Medulla oblongata (tissue), 1 donor: ENCODE results near the gene GPR65.
A peak's percentile ranks its signal among the peaks of the same experiment; 100 is the strongest.
"Not testable (repeated sequence)": the region's sequence is repeated elsewhere in the genome, so short reads cannot be mapped to it uniquely, and the experiment has no call there.

Experiments used
- DNase-seq: peaks from one replicate; pipeline ENCODE4 v3.0.0-alpha.2; 2015; ENCODE audit errors: extremely low spot score

GPR65 gene

DNA sequence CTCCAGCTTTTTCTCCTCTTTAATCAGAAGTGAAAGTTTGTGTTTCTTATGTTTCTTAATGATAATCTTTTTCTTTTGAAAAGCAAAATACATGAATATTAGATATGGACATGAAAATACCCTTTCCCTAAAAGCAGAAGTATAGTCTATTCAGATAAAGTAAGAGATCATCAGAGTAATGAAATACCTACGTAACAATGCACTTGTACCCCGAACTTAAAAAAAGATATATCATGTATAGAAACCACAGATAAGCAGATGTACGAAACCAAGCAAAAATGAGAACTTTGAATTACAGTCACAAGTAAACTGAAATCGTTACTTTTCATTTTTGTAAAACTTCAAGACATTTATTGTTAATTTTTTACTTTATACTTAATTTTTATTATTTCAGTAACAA, 1.5 kb upstream of the GPR65 start:
- no peak for DNase-seq

DNA sequence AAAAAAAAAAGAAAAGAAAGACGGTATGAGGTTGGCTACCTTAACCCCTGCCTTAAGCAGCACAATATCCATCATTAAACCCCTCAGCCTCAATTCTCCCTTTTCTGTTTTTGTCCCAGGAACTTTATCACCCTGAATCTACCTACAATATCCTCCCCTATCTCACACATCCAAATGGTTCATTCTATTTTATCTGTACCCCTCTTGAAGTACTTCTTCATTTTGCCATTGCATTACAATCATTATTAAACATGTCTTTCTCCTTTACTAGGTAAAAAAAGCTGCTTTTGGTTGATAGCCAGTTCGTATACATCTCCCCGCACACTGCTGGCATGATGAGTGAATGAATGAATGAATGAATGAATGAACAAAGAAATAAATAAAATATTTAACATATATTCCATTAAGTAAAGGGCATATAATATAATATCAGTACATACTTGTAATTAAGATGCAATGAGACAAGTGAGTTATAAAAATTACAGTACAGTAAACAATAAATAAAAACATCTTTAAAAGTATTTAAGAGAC, 364 bp upstream of the GPR65 start:
- DNase-seq, result no peak

DNA sequence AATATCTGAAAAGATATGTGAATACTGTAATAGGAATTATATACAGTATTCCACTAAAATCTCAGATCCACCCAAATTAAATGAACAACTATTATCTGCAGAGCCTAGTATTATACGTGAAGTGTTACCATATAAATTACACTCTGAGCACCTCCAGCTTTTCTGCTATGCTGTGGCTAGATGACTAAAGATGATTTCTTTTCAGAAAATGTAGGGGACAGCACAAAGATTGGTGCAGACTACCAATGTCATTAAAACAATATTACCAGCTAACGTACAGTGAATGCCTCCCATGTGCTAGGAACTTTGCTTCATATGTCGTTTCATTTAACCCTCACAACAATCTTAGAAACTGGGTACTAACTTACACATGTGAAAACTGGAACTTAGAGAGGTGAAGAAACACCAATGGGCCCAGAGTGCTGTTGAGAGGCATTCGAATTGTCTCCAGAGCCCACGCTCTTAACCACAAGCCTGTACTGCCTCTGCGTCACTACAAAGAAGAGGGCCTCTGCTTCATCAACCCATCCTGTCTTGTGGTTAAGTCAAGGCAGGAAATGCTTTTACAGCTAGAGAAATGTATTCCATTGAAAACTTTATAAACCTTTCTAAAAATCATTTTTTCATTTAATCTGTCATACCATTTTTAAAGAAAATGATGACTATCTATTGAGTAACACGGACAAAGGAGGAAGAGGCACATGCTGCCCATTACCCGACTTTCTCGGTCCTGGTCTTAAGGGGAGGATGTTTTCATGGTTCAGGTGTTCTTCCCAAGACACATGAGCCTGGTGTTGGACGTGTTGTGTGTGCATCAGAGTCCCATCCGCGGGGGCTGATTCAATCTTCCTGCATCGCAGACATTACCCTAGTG, 1.3 kb downstream of the GPR65 start:
- peak; percentile 61 for DNase-seq

DNA sequence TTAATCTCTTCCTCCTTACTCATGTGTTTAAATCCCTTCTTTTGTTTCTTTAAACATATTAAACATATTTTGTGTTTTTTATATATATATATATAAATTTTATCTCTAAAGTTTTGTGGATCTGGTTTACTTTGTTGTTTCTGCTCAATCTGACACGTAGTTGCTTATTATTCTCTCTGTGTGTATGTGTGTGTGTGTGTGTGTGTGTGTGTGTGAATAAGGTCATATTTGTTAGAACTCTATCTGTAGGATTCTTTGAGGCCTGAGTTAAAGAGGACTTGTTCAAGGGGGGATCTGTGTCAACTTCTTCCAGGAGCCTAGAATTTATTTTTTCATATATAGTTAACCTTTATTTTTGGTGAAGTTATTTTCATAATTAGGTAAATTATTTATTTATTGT, 2.7 kb downstream of the GPR65 start:
- no peak for DNase-seq

DNA sequence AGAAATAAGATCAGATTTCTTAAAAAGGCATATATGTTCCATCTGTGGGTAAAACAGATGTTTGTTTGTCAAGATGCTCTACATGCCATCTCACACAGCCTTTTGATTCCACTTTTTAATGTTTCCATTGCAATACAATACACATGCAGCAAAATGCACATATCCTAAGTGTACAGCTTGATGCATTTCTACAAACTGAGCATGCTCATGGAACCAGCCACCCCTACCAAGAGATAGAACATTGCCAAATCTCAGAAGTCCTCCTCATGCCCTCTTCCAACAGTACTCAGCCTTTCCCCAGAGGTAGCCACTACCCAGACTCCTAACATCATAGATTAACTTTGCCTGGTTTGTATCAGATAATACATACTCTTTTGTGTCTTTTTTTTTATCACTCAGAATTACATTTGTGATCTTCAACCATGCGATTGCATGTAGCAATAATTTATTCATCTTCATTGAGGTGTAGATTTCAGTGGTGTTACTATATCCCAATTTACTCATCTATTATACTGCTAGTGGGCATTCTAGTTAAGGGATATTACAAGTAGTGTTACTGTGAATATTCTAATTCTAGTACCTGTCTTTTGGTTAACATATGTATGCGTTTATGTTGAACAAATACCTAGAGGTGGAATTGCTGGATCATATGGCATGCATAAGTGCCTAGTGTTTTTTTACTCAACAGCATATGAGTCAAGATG, 3.3 kb downstream of the GPR65 start:
- no peak for DNase-seq

DNA sequence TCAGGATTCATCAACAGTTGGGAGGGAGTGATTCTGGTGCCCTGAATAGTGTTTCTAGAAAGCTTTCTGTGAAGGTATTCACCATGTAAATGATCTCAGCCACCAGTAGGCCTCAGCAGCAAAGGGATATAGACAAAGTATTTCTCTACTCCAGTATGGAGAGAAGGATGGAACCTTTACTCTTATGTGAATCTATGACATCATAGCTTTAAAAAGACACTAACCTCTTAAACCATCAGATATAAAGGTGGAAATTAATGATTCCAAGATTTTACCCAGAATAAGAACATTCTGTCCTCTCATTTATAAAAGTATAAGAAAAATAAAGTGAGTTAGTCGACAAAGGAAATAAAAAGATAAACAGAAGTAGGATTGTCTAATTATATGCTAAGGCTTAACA, 4.6 kb downstream of the GPR65 start:
- DNase-seq, result no peak

DNA sequence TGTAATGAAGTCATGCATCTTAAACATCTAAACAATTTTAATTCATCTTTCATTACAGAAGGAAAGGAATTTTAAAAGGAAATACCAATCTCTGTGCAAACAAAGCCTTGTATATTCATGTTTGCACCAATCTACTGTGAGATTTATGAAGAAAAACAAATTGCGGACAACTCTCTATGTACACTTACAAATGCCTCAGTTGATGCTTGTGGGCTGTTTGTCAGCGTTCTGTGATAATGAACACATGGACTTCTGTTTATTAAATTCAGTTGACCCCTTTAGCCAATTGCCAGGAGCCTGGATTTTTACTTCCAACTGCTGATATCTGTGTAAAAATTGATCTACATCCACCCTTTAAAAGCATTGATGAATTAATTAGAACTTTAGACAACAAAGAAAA, 5.4 kb downstream of the GPR65 start:
- no peak for DNase-seq

DNA sequence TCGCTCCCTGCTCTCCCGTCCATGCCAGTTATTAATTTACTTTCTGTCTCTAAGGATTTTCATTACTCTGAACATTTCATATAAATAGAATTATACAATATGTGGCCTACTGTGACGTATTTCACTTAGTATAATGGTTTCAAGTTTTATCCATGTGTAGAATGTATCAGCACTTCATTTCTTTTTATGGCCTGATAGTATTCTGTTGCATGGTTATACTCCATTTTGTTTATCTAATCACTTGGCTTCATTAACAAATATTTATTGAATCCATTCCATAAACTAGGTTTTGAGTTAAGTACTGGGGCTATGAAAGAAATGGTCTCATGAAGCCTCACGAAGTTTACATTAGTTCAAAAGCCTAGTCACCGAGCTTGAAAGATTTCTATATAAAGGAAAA, 7.6 kb downstream of the GPR65 start:
- DNase-seq, result no peak

DNA sequence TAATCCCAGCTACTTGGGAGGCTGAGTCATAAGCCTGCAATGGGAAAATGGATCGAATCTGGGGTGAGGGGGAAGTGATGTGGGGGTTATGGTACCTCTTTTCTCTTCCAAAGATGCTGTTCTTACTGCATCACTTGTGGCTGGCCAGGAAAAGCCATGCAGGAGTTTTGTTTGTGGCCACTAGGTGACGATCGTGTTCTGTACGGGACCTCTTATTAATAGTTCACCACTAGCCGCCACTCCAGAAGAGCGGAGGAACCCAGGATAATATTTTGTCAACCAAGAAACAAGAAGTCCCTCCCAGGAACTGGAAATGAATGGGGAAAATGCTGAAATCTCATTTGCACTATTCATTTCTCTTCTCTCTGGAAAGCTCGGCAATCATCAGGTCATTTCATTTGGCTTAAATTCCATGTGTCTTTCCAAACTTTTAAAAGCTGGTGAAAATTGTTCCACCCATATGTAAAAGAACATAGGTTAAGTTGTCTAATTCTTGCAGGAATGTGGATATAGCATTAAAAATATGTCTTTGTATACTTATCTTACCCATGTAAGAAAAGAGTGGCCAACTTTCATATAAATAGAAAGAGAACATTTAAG, 8.9 kb downstream of the GPR65 start:
- DNase-seq, result peak; percentile 90

DNA sequence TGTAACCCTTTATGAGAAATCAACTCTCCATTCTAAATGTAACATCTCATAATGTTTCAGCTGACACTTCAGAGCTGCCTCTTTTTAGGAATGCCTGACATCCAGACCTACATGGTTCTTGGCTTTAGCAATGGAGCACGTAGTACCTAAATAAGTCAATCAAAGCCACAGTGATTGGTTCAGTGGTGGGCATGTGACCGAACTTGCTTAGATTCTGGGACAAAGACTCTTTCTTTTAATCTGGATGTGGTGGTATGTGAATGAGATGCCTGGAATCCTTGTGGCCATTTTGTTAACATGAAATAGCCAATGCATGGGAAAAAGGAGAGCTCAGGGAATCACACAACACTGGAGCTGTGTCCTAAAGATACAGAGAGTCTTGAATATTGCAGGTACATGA, 11.8 kb downstream of the GPR65 start:
- no peak for DNase-seq

DNA sequence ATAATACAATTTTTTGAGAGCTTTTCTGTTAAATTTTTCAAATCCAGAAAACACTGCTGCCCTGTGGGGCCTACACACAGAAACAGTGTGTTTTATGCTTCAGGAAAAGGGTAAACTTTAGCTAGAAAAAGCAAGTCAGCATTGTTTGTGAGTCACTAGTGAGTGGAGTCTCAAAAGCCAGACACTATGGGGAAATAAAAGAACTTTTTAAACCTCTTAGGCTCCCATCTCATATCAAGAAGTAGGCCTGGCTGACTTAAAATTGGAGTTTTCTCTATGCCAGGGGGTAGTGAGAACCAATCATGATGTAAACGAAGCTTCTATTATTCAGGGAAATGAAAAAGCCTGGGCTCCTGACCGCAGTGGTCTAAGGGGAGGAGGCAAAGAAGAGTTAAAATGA, 12.6 kb downstream of the GPR65 start:
- no peak for DNase-seq

DNA sequence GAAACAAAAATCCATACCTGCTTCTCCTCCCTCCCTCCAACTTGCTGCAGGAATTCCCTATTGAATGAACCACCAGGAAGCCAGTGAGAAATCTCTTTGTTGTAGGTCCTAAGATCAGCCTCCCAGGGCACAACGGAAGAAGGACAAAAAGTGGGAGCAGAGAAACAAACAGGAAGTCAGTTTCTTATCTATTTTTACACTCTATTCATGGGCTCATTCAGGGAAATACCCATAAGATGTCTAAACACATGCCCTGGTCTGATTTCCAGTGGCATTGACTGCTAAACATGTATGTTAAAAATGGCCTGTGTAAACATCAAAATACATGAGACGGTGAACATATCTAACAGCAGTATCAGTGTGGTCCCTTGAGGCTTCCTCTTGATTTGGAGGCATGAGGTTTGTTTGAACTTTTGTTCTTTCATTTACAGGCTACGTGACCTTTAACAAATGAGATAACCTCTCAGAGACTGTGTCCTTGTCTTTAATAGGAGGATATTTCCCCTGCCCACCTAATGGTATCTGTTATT, 18.8 kb downstream of the GPR65 start:
- DNase-seq, result no peak

DNA sequence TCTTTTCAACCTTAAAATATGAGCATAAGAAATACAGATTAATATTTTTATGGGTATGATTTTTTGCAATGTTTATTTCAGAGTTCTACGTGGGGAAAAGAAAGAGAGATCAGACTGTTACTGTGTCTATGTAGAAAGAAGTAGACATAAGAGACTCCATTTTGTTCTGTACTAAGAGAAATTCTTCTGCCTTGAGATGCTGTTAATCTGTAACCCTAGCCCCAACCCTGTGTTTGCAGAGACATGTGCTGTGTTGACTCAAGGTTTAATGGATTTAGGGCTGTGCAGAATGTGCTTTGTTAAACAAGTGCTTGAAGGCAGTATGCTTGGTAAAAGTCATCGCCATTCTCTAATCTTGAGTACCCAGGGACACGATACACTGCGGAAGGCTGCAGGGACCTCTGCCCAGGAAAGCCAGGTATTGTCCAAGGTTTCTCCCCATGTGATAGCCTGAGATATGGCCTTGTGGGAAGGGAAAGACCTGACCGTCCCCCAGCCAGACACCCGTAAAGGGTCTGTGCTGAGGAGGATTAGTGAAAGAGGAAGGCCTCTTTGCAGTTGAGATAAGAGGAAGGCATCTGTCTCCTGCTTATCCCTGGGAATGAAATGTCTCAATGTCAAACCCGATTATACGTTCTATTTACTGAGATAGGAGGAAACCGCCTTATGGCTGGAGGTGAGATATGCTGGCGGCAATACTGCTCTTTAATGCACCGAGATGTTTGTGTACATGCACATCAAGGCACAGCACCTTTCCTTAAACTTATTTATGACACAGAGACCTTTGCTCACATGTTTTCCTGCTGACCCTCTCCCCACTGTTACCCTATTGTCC, 19.5 kb downstream of the GPR65 start:
- DNase-seq, result not testable (repeated sequence)

DNA sequence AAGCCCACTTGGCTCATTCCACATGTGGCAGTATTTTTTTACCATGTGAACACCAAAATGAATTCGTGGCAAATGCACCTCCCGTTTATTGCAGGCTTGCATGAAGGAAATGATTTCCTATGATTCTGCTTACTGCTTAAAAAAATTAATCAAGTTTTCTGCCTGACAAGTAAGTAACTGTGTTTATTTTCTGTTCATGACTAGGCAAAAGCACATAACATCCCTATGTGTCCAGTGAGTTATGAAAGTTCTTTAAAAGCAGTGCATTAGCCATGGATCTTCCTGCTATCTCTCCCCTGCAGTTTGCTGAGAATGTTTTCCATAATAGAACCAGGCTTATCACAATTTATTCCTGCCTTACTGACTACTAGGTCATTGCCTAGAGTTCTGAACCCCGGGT, 20.4 kb downstream of the GPR65 start:
- no peak for DNase-seq

DNA sequence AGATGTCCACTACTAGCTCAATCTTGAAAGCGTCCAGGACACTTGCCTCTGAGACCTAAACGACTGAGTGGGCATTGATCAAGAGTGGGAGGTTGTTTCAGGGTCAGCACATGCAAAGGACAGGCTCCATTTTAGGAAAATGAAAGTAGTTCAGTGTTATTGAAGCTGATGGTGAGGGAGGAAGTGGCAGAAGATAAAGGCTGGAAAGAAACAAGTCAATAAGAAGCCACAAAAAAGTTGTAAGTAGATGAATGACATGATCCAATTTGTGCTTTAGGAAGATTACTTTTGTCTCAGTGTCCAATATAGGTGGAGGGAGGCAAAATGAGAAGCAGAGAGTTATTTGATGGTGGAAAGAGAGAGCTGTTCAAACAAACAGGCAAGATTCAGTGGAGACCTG, 22.0 kb downstream of the GPR65 start:
- no peak for DNase-seq

DNA sequence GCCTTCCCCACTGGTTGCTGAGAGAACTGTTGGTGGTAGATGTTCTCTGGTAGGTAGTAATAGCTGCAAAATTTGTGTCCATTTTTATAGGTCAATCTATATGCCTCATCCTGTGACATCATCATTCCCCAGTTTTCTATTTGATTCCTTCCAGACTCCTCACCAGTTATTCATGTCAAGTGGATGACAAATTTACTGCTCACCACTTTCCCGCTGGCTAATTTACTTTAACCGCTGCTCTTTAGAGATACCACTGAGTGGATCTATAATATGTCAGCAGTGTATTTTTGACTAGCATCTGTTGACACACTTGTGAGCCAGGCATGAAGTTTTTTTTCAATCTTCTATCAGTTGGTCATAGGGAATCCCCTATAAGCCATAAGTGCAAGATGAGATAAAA, 24.6 kb downstream of the GPR65 start:
- DNase-seq, result no peak

DNA sequence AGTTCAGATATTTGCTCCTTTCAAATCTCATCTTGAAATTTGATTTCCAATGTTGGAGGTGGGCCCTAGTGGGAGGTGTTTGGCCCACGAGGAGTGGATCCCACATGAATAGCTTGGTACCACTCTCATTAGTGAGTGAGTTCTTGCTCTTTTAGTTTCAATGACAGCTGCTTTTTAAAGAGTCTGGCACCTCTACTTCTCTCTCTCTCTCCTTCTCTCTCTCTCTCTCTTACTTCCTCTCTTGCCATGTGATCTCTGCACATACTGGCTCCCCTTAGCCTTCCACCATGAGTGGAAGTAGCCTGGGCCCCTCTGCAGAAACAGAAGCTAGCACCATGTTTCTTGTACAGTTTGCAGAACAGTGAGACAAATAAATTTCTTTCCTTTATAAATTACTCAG, 25.1 kb downstream of the GPR65 start:
- DNase-seq, result peak; percentile 38

DNA sequence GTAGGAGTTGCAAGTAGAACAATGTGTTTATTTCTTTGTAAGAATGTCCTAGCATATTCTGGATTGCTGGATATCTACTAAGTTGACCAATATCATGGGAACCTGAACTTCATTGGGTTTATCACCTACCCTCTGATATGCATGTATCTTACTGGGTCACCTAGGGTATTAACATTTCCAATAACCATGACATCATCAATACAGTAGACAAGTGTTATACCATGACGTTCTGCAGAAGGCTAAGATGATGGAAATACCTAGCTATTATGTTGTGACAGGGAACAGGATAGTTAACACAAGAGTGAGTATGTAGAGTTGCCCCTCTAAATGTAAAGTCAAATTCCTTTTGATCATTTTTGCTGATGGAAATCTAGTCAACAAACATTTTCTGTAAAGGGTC, 26.0 kb downstream of the GPR65 start:
- DNase-seq, result no peak

DNA sequence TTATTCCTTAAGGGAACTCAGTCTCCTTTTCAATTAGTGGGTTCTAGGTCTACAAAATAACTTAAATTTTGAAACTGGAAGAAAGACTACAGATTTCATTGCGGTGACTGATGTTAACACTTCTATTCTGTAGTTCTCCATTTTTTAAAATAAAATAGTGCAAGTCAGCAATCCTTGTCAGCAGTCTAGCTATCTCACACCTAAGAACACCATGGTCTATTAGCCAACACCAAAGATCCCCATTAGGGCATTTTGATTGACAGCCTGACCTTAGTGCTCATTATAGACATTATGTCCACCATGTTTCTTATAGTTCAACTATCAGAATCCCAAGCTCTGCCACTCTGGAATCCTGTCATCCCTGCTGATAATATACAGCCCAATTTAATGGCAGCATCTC, 27.4 kb downstream of the GPR65 start:
- DNase-seq, result no peak

DNA sequence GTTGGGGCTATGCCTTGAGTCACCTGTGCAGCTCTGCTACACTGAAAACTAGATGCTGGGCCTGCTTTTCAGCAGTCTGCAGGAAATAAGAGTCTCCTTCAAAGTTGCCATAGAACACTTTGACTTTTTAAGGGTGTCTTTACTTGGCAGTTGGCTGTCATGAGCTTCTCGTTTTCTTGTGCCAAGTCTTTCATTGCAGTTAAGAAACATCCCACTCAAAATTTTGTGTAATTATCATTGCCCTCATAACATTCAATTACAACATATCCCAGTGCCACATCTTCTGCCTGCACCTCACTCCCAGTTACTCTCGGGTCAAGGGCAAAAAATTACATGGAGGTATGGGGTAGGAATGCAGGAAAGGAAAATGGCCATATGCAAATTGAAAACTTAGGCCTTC, 29.1 kb downstream of the GPR65 start:
- DNase-seq, result no peak

DNA sequence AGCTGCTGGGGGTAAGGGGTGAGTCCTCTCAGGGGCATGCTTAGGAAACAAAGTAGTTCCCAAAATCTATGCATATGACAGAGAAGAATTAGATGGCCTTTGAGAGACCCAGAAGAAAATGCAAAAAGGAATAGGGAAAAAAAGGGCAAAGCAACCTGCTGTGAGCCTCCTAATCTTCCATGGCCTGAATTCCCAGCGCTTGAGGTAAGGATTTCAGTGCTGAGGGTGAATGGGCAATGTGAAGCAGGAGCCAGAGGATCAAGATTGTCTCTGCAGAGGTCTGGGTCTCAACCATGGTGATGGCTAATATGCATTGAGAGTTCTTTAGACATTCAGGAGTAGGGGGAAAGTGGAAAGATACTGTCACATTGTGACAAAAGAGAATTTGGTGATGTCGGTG, 31.5 kb downstream of the GPR65 start:
- DNase-seq, result no peak

DNA sequence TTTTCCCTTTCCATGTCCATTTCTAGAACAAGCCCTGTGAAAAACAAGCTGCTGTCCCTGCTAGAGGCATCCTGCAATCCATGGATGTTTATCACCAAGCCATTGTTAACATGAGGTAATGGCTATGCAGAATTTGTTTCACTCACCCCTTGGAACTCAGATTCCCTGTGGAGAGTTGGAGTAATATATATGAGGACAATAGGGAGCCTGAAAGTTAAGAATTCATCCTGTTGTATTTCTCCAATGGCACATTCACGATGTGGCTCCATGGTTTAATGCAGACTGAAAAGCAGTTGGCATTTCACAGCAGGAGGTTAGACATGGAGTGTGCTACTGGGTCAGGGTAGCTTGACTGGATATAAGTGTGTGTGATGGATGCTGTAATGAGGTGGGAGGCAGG, 32.4 kb downstream of the GPR65 start:
- DNase-seq, result no peak
